ENCODE data around the gene COX8C. TPM values are rescaled to one million over a fixed set of nuclear protein-coding genes. Genes with fewer than 3 reads are reported as not detected.

The COX8C gene
- total RNA-seq, 3 donors from 2014 or later (not counting 1 experiment from before 2014, with no cell fraction given): not detected

GRCh38 chr14:93368996-93369712 is 22.2 kb downstream of the COX8C start:
- no peaks in the 10 kb centered on the region for H3K9me3 ChIP-seq (ENCODE audit: control insufficient read depth, insufficient read depth, low read length)
- ATAC-seq (no peak), DNase-seq (no peak)
- no peaks in the 10 kb centered on the region for H3K4me1 ChIP-seq (ENCODE audit: control insufficient read depth, insufficient read depth, low read length)
- H3K27ac ChIP-seq (ENCODE audit: low read length): peak overlapping the region; percentile 62
- H3K36me3 ChIP-seq (ENCODE audit: control insufficient read depth, insufficient read depth, low read length): no peaks in the 10 kb centered on the region
- TF ChIP-seq CTCF (IDR thresholded peaks at IDR 0.05): no peak
- no peak overlapping the region for H3K4me3 ChIP-seq (ENCODE audit: low read length)
- Mint-ChIP-seq H3K27me3 (ENCODE audit: low read depth in 2 of 2) (peaks cover 8 to 12% of the 10 kb centered on the region in 2 donors), H3K9me3 (no peaks in the 10 kb centered on the region), H3K27ac (no peak overlapping the region), H3K4me3 (no peak overlapping the region), H3K4me1 (peaks cover 0 to 7% of the 10 kb centered on the region in 2 donors), H3K36me3 (no peaks in the 10 kb centered on the region)
- WGBS (ENCODE audit: insufficient coverage): 21% methylated on average over 3 of the region's 5 CpGs
- intact Hi-C loops (cut with micrococcal nuclease): no loop called here
- no peaks in the 10 kb centered on the region for H3K27me3 ChIP-seq (ENCODE audit: control insufficient read depth, insufficient read depth, low read length)

GRCh38 chr14:93369713-93370266 is 22.8 kb downstream of the COX8C start:
- Histone ChIP-seq H3K27me3 (ENCODE audit: control insufficient read depth, insufficient read depth, low read length) (no peaks in the 10 kb centered on the region), H3K4me1 (ENCODE audit: control insufficient read depth, insufficient read depth, low read length) (no peaks in the 10 kb centered on the region), H3K9me3 (ENCODE audit: control insufficient read depth, insufficient read depth, low read length) (no peaks in the 10 kb centered on the region), H3K4me3 (ENCODE audit: low read length) (no peak overlapping the region), H3K27ac (ENCODE audit: low read length) (peak overlapping the region; percentile 62), H3K36me3 (ENCODE audit: control insufficient read depth, insufficient read depth, low read length) (no peaks in the 10 kb centered on the region)
- ATAC-seq (peak in 1 of 3 donors; percentile 26), DNase-seq (no peak)
- Mint-ChIP-seq H3K27ac (no peak overlapping the region), H3K36me3 (no peaks in the 10 kb centered on the region), H3K27me3 (ENCODE audit: low read depth in 2 of 2) (peaks cover 6 to 12% of the 10 kb centered on the region in 2 donors), H3K4me1 (peaks cover 0 to 7% of the 10 kb centered on the region in 2 donors), H3K4me3 (no peak overlapping the region), H3K9me3 (no peaks in the 10 kb centered on the region)
- intact Hi-C loops (cut with micrococcal nuclease): no loop called here
- TF ChIP-seq CTCF (IDR thresholded peaks at IDR 0.05): no peak
- 43% methylated on average over 4 of the region's 4 CpGs for WGBS (ENCODE audit: insufficient coverage)

- 67% methylated on average over 6 of the region's 6 CpGs for WGBS (ENCODE audit: insufficient coverage)
These were observed 28.7 kb downstream of the COX8C start for GRCh38 chr14:93375673-93376156.

More at GRCh38 chr14:93375673-93376156, 28.7 kb downstream of the COX8C start:
- Mint-ChIP-seq H3K4me3 (no peak overlapping the region), H3K27me3 (ENCODE audit: low read depth in 2 of 2) (peaks cover 16 to 46% of the 10 kb centered on the region in 2 donors), H3K4me1 (no peaks in the 10 kb centered on the region), H3K27ac (no peak overlapping the region), H3K9me3 (no peaks in the 10 kb centered on the region), H3K36me3 (no peaks in the 10 kb centered on the region)
- H3K9me3 ChIP-seq (ENCODE audit: control insufficient read depth, insufficient read depth, low read length): no peaks in the 10 kb centered on the region
- no peak overlapping the region for H3K27ac ChIP-seq (ENCODE audit: low read length)
- DNase-seq: peak in 1 of 2 donors; percentile 5
- no peaks in the 10 kb centered on the region for H3K36me3 ChIP-seq (ENCODE audit: control insufficient read depth, insufficient read depth, low read length)
- H3K4me3 ChIP-seq (ENCODE audit: low read length): no peak overlapping the region
- ATAC-seq: no peak
- intact Hi-C loops (cut with micrococcal nuclease): no loop called here
- H3K27me3 ChIP-seq (ENCODE audit: control insufficient read depth, insufficient read depth, low read length): peaks cover 4% of the 10 kb centered on the region
- H3K4me1 ChIP-seq (ENCODE audit: control insufficient read depth, insufficient read depth, low read length): peaks cover 4% of the 10 kb centered on the region
- no peak for TF ChIP-seq CTCF (IDR thresholded peaks at IDR 0.05)
